ENCODE data around the gene EXOG.

Gene EXOG

GRCh38 chr3:38509732-38510131 lies 13.6 kb downstream of the EXOG start:
- DNase-seq, result no peak

DNA sequence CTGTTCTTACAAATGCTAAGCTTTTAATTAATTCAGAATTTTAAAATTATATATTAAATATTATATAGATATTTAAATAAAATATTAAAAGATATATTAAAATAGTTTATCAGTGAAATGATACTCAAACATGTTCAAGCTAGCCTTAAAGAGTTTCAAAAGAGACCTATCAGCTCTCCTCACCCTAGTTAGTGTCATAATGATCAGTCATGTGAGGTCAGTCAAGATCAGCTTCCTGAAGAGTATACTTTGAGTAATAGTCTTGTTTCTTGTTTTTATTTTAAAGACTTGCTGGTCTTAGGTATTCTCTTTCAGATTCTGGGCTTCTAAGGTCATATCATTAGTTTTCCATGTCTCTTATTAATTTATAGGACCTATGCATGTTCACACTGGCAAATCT lies 14.5 kb downstream of the EXOG start:
- no peak for DNase-seq

GRCh38 chr3:38511546-38511945 lies 15.4 kb downstream of the EXOG start:
- no peak for DNase-seq

DNA sequence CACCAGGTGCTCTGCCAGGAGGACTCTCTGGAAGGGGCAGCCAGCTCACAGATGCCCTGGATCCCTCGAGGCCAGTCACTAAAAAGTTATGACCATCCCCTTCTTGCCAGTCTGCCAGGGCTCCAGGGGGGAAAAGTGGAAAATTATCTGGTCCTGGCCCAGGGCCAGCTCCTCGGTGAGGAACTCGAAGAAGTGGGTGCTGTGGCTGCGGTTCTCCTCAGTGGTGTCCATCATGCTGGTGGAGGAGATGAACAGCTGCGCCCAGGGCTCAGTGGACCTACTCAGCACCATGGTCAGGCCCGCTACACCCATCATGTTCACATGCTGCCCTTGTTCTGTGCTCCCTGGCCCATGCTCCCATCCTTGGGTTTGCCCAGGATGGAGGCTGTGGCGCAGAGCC lies 19.2 kb downstream of the EXOG start:
- no peak for DNase-seq

- DNase-seq, result no peak
These were observed 20.5 kb downstream of the EXOG start for GRCh38 chr3:38516669-38517068.

GRCh38 chr3:38519000-38519399 lies 22.9 kb downstream of the EXOG start:
- no peak for DNase-seq

- DNase-seq, result no peak
These were observed 23.5 kb downstream of the EXOG start for GRCh38 chr3:38519651-38520050.

GRCh38 chr3:38521391-38521987 lies 25.3 kb downstream of the EXOG start:
- peak in 40 of 56 donors; percentile 4 to 82 (median 30) for DNase-seq

DNA sequence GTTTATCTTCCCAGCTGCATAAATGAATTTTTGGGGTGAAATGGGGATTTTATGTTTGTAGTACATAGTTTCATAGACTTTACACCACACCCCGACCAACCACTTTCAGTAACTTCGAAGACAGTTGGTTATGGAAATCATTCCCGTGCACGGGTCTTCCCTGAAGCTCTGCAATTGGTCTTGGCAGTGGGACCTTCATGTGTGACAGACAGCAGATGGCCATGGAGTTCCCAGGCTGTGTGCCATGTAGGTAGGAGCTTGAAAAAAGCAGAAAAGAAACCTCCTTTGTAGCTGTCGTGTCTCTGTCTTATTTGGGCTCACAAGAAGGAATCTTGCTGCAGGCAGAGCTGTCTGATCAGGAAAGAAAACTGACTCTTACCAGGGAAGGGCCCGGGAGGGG lies 25.9 kb downstream of the EXOG start:
- no peak for DNase-seq

DNA sequence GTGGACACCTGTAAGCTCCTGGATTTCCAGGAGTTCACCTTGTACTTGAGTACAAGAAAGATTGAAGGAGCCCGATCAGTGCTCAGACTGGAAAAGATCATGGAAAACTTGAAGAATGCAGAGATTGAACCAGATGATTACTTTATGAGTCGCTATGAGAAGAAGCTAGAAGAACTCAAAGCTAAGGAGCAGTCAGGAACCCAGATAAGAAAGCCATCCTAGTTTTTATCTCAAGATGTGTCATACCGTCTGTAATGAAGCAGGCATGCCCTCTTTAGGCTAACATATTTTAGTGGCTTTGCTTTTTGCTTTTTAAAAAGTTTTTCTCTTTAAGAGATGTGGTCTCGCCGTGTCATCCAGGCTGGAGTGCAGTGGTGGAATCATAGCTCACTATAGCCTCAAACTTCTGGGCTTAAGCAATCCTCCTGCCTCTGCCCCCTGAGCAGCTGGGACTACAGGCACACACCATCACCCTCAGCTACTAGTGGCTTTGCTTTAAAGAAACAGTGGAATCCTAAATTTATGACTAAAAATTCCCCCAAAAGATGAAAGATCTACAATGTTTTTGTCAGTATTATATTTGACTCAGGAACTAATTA lies 28.1 kb downstream of the EXOG start:
- DNase-seq, result no peak

DNA sequence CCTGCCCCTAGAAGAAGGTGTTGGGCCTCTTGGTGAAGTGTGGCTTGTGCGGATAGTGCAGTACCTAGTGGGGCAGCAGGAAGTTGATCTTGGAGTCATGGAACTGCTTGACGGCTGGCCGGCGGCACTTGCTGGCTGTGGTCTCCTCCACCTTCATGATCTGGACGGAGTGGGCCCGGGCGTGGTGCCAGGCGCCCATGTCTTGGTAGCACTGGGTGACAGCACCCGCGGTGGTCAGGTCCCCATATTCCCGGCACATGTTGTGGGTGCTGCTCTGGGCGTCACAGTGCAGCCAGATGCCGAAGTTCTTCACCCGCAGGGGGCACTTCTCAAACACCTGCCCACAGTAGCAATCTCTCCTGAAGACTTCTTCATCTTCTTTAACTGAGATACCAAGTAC lies 30.7 kb downstream of the EXOG start:
- DNase-seq, result no peak

- no peak for DNase-seq
These were observed 32.3 kb downstream of the EXOG start for GRCh38 chr3:38528457-38528856.

DNA sequence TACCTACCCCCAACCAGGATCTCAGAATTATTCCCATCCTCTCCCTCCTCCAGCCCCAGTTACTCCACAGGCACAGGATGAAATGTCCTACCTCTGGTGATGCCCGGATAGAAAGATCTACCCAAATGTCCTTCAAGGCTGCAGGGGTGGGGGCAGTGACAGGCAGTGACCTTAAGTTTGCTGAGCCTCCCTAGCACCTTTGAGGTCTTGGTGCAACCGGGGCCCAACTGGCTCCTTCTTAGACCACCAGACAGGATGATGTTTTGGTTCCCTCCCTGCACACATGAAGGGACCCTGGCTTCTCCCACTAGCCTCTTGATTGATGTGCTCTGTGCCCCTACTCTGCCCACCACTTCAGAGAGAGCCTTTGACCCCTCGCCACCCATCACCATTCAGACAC lies 36.4 kb downstream of the EXOG start:
- no peak for DNase-seq

DNA sequence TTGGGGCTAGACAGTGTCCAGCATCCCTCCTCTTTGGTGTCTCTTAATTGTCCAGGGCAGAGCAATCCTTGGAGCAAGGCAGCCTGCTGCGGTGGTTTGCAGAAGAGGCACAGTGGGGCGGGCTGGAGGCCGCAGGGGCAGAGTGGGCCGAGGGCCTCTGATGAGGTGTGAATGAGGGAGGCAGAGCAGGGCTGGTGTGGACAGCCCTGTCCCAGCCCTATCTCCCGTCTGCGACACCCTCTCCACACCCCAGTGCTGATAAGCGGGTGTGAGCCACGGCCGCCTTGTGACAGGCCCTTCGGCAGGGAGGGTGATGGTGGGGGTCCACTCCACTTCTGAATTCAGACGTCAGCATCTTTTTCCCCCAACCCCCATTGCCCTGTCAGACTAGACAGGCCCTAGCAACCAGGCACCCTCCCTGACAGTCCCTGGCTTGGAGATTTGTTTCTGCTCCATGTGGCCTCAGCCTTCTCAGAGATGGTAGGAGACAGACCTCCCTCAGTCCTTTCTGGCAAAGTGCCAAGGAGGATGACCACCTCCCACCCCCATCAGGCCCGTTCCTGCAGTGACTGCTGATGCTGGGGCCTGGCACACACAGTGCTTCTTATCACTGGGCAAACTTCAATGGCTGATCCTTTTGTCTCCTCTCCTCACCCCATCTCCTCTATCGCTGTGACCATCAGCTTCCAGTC lies 37.3 kb downstream of the EXOG start:
- no peak for DNase-seq

GRCh38 chr3:38534180-38534579 lies 38.0 kb downstream of the EXOG start:
- DNase-seq, result no peak

DNA sequence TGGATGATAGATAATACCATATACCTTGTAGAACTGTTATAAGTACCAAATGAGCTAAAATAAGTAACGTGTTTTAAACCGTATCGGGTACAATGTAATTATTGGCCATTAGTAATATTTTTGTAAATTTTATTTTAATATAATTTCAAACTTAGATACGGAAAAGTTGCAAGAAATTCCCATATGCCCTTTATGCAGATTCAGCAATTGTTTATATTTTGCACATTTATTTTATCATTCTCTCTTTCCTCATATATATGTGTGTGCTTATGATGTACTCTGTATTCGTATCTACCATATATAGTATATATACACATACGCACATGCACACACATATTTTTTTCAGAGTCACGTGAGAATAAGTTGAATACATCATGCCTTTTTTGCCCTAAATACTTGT lies 38.5 kb downstream of the EXOG start:
- DNase-seq, result no peak

DNA sequence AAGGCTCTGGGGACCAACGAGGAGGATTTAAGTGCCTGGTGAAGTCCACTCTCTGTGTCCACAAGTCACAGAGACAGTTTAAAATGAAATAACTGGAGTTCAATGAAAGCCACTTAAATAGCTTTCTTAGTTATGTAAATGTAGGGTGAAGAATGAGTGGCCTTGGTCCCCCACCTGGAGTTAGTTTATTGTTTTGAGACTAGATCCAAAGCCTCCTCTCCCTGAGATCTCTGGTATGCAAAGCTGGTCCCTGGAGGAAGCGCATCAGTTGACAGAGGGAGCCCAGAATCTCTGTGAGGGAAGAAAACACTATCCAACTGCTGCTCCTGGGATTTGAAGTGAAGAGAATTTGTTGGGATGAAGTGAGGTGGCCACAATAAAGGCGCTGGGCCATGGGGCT lies 40.5 kb downstream of the EXOG start:
- DNase-seq, result no peak

- DNase-seq, result no peak
These were observed 42.7 kb downstream of the EXOG start for GRCh38 chr3:38538773-38539353.

DNA sequence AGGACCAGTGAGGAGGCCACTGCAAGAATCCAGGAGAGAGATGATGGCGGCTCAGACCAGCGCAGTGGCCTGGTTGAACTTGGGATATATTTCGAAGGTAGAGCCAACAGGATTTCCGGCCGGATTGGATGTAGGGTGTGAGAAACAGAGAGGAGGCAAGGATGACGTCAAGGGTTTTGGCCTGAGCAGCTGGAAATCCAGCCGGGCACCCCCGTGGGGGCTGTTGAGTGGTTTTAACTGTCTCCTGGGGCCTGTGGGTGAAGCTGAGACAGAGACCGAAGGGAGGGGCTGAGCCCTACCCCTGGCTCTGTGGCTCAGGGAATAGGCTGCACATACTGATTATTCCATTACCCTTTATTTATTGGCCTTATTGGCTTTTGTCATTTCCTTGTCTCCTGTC lies 45.7 kb downstream of the EXOG start:
- DNase-seq, result no peak

DNA sequence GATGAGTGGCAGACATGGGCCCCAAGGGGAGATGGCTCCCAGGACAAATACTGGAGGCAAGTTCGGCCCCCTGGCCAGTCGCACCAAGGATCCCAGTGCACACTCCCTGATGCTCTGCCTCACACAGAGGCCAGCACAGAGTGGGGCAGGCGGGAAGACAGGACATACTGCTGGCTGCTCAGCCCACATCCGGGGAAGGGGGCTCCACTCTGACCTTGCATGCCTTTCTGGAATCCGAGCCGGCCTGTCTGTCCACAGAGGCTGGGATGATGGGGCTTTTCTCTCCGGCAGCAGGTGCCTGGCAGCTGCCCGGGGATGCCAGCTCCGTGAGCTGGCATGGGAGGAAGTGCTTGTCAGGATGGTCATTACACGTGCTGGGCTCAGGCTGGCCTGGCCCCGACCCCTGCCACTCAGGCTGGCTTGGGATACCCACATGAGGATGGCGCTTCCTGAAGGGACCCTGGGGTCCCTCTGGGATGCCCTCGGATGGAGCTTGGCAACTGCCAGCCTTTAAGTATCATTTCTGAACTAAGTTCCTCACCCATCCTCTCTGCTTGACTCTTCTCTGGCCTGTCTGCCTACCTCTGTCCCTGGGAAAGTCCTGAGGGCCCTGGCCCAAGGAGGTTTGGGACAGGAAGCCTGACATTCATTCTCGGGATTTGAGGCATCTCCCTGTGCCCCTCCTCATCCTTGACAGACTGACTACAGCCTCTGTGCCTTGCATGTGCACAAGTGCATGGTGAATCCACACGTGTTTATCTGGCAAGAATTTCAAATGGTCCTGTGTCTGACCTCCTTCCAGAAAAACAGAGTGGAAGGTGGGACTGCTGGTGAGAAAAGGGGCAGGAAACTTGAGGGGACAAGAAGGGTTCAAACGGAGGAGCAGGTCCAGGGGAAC lies 46.5 kb downstream of the EXOG start:
- no peak for DNase-seq

DNA sequence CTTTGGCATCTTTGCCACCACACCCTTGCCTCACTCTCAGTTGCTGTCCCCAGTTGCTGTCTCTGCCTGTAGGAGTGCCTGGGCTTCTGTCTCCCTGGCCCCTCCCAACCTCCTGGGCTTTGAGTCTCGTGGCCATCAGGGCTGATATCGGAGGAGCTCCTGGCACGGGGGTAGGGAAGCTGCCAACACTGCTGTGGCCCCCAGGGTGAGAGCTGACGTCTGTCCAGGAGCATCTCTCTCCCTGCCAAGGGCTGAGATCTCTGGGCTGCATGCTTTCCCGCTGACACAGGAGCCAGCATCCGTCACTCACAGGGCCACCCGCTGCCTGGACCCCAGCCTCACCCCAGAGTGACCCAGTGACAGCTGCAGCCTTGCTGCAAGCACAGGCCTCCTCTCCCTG lies 47.4 kb downstream of the EXOG start:
- DNase-seq, result no peak

DNA sequence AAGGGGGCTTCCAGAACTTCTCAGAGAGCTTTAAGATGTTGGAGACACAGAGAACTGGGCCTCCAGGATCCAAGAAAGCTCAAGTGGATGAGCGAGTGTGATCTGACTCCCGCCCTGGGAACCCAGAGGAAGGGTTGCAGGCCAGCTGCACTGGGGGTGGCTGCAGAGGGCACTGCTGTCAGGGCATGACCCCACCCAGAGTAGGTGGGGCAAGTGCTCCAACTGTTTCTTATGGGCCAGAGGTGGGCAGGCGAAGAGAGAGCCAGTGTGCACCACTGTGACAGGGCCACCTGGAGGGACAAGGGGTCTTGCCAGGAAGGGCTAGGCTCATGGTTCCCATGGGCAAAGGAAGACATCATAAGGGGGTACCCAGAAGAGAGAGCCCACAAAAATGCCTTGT lies 48.8 kb downstream of the EXOG start:
- DNase-seq, result no peak

Data from amygdala (tissue), 56 donors.